ENCODE results near the gene WDFY2.
"Not testable (repeated sequence)": the region's sequence is repeated elsewhere in the genome, so short reads cannot be mapped to it uniquely, and the experiment has no call there.

Gene WDFY2

GRCh38 chr13:51583875-51584730 is at the start of gene WDFY2:
TSS of gene WDFY2 (plus strand) at chr13:51584462. CDS start at chr13:51584688, 226 bp downstream.
- Histone ChIP-seq H3K9me3 (ENCODE audit: control insufficient read depth, insufficient read depth, low read length) (no peaks in the 10 kb centered on the region), H3K36me3 (ENCODE audit: control insufficient read depth, insufficient read depth, low read length) (no peaks in the 10 kb centered on the region), H3K27me3 (ENCODE audit: control insufficient read depth, insufficient read depth, low read length) (no peaks in the 10 kb centered on the region), H3K4me1 (ENCODE audit: control insufficient read depth, insufficient read depth, low read length) (peaks cover 19% of the 10 kb centered on the region), H3K4me3 (ENCODE audit: low read depth, low read length) (peak within 1 kb of the TSS; percentile 93), H3K9ac (ENCODE audit: low read depth, low read length) (peak within 1 kb of the TSS; percentile 77)

GRCh38 chr13:51538591-51539179 is 45.6 kb upstream of the WDFY2 start:
- peaks cover 12% of the 10 kb centered on the region for H3K4me1 ChIP-seq (ENCODE audit: control insufficient read depth, insufficient read depth, low read length)
- no peaks in the 10 kb centered on the region for H3K9me3 ChIP-seq (ENCODE audit: control insufficient read depth, insufficient read depth, low read length)
- H3K9ac ChIP-seq (ENCODE audit: low read depth, low read length): no peak overlapping the region
- H3K4me3 ChIP-seq (ENCODE audit: low read depth, low read length): no peak overlapping the region
- no peaks in the 10 kb centered on the region for H3K36me3 ChIP-seq (ENCODE audit: control insufficient read depth, insufficient read depth, low read length)
- no peaks in the 10 kb centered on the region for H3K27me3 ChIP-seq (ENCODE audit: control insufficient read depth, insufficient read depth, low read length)

- H3K9me3 ChIP-seq (ENCODE audit: control insufficient read depth, insufficient read depth, low read length): no peaks in the 10 kb centered on the region
- no peak overlapping the region for H3K4me3 ChIP-seq (ENCODE audit: low read depth, low read length)
- peaks cover 10% of the 10 kb centered on the region for H3K4me1 ChIP-seq (ENCODE audit: control insufficient read depth, insufficient read depth, low read length)
- H3K9ac ChIP-seq (ENCODE audit: low read depth, low read length): no peak overlapping the region
- H3K27me3 ChIP-seq (ENCODE audit: control insufficient read depth, insufficient read depth, low read length): no peaks in the 10 kb centered on the region
- no peaks in the 10 kb centered on the region for H3K36me3 ChIP-seq (ENCODE audit: control insufficient read depth, insufficient read depth, low read length)
Measured at GRCh38 chr13:51539887-51540286, 44.4 kb upstream of the WDFY2 start.

GRCh38 chr13:51541037-51541436 is 43.2 kb upstream of the WDFY2 start:
- no peak overlapping the region for H3K9ac ChIP-seq (ENCODE audit: low read depth, low read length)
- no peaks in the 10 kb centered on the region for H3K9me3 ChIP-seq (ENCODE audit: control insufficient read depth, insufficient read depth, low read length)
- H3K4me1 ChIP-seq (ENCODE audit: control insufficient read depth, insufficient read depth, low read length): peaks cover 10% of the 10 kb centered on the region
- H3K27me3 ChIP-seq (ENCODE audit: control insufficient read depth, insufficient read depth, low read length): no peaks in the 10 kb centered on the region
- no peak overlapping the region for H3K4me3 ChIP-seq (ENCODE audit: low read depth, low read length)
- no peaks in the 10 kb centered on the region for H3K36me3 ChIP-seq (ENCODE audit: control insufficient read depth, insufficient read depth, low read length)

GRCh38 chr13:51541809-51542258 is 42.4 kb upstream of the WDFY2 start:
- Histone ChIP-seq H3K27me3 (ENCODE audit: control insufficient read depth, insufficient read depth, low read length) (no peaks in the 10 kb centered on the region), H3K9me3 (ENCODE audit: control insufficient read depth, insufficient read depth, low read length) (no peaks in the 10 kb centered on the region), H3K9ac (ENCODE audit: low read depth, low read length) (no peak overlapping the region), H3K4me3 (ENCODE audit: low read depth, low read length) (no peak overlapping the region), H3K36me3 (ENCODE audit: control insufficient read depth, insufficient read depth, low read length) (no peaks in the 10 kb centered on the region), H3K4me1 (ENCODE audit: control insufficient read depth, insufficient read depth, low read length) (peaks cover 10% of the 10 kb centered on the region)

GRCh38 chr13:51542346-51543242 is 41.7 kb upstream of the WDFY2 start:
- H3K9me3 ChIP-seq (ENCODE audit: control insufficient read depth, insufficient read depth, low read length): no peaks in the 10 kb centered on the region
- H3K4me3 ChIP-seq (ENCODE audit: low read depth, low read length): no peak overlapping the region
- H3K36me3 ChIP-seq (ENCODE audit: control insufficient read depth, insufficient read depth, low read length): no peaks in the 10 kb centered on the region
- H3K9ac ChIP-seq (ENCODE audit: low read depth, low read length): no peak overlapping the region
- peaks cover 10% of the 10 kb centered on the region for H3K4me1 ChIP-seq (ENCODE audit: control insufficient read depth, insufficient read depth, low read length)
- H3K27me3 ChIP-seq (ENCODE audit: control insufficient read depth, insufficient read depth, low read length): no peaks in the 10 kb centered on the region

- not testable (repeated sequence) for H3K27me3 ChIP-seq (ENCODE audit: control insufficient read depth, insufficient read depth, low read length); H3K9me3 ChIP-seq (ENCODE audit: control insufficient read depth, insufficient read depth, low read length); H3K4me3 ChIP-seq (ENCODE audit: low read depth, low read length); H3K36me3 ChIP-seq (ENCODE audit: control insufficient read depth, insufficient read depth, low read length); H3K4me1 ChIP-seq (ENCODE audit: control insufficient read depth, insufficient read depth, low read length); H3K9ac ChIP-seq (ENCODE audit: low read depth, low read length)
Measured at GRCh38 chr13:51545446-51545845, 38.8 kb upstream of the WDFY2 start.

- Histone ChIP-seq H3K9me3 (ENCODE audit: control insufficient read depth, insufficient read depth, low read length) (no peaks in the 10 kb centered on the region), H3K27me3 (ENCODE audit: control insufficient read depth, insufficient read depth, low read length) (no peaks in the 10 kb centered on the region), H3K4me3 (ENCODE audit: low read depth, low read length) (no peak overlapping the region), H3K4me1 (ENCODE audit: control insufficient read depth, insufficient read depth, low read length) (peaks cover 9% of the 10 kb centered on the region), H3K36me3 (ENCODE audit: control insufficient read depth, insufficient read depth, low read length) (no peaks in the 10 kb centered on the region), H3K9ac (ENCODE audit: low read depth, low read length) (no peak overlapping the region)
Measured at GRCh38 chr13:51547425-51548176, 36.7 kb upstream of the WDFY2 start.

- no peaks in the 10 kb centered on the region for H3K36me3 ChIP-seq (ENCODE audit: control insufficient read depth, insufficient read depth, low read length)
- no peak overlapping the region for H3K9ac ChIP-seq (ENCODE audit: low read depth, low read length)
- peaks cover 9% of the 10 kb centered on the region for H3K4me1 ChIP-seq (ENCODE audit: control insufficient read depth, insufficient read depth, low read length)
- H3K4me3 ChIP-seq (ENCODE audit: low read depth, low read length): no peak overlapping the region
- H3K27me3 ChIP-seq (ENCODE audit: control insufficient read depth, insufficient read depth, low read length): no peaks in the 10 kb centered on the region
- H3K9me3 ChIP-seq (ENCODE audit: control insufficient read depth, insufficient read depth, low read length): no peaks in the 10 kb centered on the region
Measured at GRCh38 chr13:51549050-51549449, 35.2 kb upstream of the WDFY2 start.

- no peak overlapping the region for H3K4me3 ChIP-seq (ENCODE audit: low read depth, low read length)
- no peaks in the 10 kb centered on the region for H3K36me3 ChIP-seq (ENCODE audit: control insufficient read depth, insufficient read depth, low read length)
- no peaks in the 10 kb centered on the region for H3K9me3 ChIP-seq (ENCODE audit: control insufficient read depth, insufficient read depth, low read length)
- no peak overlapping the region for H3K9ac ChIP-seq (ENCODE audit: low read depth, low read length)
- H3K27me3 ChIP-seq (ENCODE audit: control insufficient read depth, insufficient read depth, low read length): no peaks in the 10 kb centered on the region
- peaks cover 9% of the 10 kb centered on the region for H3K4me1 ChIP-seq (ENCODE audit: control insufficient read depth, insufficient read depth, low read length)
Measured at GRCh38 chr13:51549593-51549992, 34.7 kb upstream of the WDFY2 start.

- Histone ChIP-seq H3K36me3 (ENCODE audit: control insufficient read depth, insufficient read depth, low read length) (no peaks in the 10 kb centered on the region), H3K4me3 (ENCODE audit: low read depth, low read length) (no peak overlapping the region), H3K27me3 (ENCODE audit: control insufficient read depth, insufficient read depth, low read length) (no peaks in the 10 kb centered on the region), H3K9me3 (ENCODE audit: control insufficient read depth, insufficient read depth, low read length) (no peaks in the 10 kb centered on the region), H3K4me1 (ENCODE audit: control insufficient read depth, insufficient read depth, low read length) (peaks cover 9% of the 10 kb centered on the region), H3K9ac (ENCODE audit: low read depth, low read length) (no peak overlapping the region)
Measured at GRCh38 chr13:51550151-51550550, 34.1 kb upstream of the WDFY2 start.
